Urothelium cell line (cell line): ENCODE data around the gene ZSWIM8.
"Not testable (repeated sequence)": the region's sequence is repeated elsewhere in the genome, so short reads cannot be mapped to it uniquely, and the experiment has no call there.

Experiments
- DNase-seq: peaks from one replicate; pipeline ENCODE4 v3.0.0; 2011; ENCODE audit warnings: low spot score, mixed read lengths
- FAIRE-seq: peaks from 2 replicates; lab custom pipeline; 2011; peaks lifted over from hg19 to GRCh38; lab: Jason Lieb, UNC

The ZSWIM8 gene

GRCh38 chr10:73796035-73796434 lies 10.6 kb downstream of the ZSWIM8 start:
- FAIRE-seq, DNase-seq: not testable (repeated sequence)

- DNase-seq = no peak
- no peak for FAIRE-seq
Observed at GRCh38 chr10:73796766-73797165, 11.4 kb downstream of the ZSWIM8 start.

GRCh38 chr10:73797324-73798025 lies 12.1 kb downstream of the ZSWIM8 start:
- FAIRE-seq = no peak
- no peak for DNase-seq

GRCh38 chr10:73798087-73798486 lies 12.7 kb downstream of the ZSWIM8 start:
- peak; percentile 61 for FAIRE-seq

DNA sequence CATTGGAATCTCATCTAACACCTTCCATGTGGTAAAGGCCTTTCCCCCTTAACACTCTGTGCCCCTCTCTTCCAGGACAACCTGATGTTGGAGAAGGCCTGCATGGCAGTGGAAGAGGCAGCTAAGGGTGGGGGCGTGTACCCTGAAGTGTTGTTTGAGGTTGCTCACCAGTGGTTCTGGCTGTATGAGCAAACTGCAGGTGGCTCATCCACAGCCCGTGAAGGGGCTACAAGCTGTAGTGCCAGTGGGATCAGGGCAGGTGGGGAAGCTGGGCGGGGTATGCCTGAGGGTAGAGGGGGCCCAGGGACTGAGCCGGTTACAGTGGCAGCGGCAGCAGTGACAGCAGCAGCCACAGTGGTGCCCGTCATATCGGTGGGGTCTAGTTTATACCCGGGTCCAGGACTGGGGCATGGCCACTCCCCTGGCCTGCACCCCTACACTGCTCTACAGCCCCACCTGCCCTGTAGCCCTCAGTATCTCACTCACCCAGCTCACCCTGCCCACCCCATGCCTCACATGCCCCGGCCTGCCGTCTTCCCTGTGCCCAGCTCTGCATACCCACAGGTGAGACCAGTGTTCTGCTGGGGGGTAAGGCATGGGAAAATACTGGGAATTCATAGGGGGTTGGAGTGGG lies 13.6 kb downstream of the ZSWIM8 start:
- DNase-seq (no peak), FAIRE-seq (peak; percentile 23)

More at GRCh38 chr10:73798087-73798486, 12.7 kb downstream of the ZSWIM8 start:
- DNase-seq = no peak

GRCh38 chr10:73799899-73800559 lies 14.6 kb downstream of the ZSWIM8 start:
- FAIRE-seq (no peak), DNase-seq (no peak)

GRCh38 chr10:73800560-73801252 lies 15.3 kb downstream of the ZSWIM8 start:
- no peak for DNase-seq
- FAIRE-seq = no peak

DNA sequence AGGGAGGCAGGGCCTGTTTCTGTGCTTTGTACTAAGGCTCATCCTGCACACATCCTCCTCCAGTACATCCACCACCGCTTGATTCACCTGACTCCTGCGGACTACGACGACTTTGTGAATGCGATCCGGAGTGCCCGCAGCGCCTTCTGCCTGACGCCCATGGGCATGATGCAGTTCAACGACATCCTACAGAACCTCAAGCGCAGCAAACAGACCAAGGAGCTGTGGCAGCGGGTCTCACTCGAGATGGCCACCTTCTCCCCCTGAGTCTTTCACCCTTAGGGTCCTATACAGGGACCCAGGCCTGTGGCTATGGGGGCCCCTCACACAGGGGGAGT lies 15.8 kb downstream of the ZSWIM8 start:
- DNase-seq (no peak), FAIRE-seq (no peak)

DNA sequence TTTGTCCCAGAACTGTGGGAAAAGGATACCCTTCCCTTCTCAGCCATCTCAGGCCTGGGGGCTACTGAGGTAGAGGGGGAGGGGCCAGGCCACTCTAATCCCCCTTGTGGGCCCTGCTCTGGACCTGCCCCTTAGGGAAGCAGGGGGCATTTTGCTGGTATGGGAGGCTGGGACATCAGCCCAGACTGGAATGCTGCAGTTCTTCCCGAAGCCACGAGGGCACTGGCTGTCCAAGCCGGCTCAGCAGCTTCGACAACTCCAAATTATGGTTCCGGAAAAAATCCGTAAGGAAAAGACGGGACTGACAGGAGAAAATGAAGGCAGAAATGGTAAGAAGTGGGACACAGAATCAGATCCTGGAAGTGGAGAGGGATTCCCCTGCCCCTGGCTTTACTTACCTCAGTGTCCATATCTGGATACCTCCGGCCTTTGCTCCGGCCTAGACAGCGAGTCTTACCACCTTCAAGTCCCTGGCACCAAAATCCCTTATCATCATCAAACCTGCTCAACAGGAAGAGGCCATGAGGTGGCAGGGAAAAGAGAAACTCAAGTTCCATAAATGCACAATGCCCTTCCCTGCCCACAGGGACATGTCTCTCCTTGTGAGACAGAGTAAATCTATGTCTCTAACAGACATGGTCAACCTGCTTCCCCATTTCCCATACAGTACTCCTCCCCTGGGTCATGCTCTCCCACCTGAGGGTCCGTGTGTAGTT lies 17.0 kb downstream of the ZSWIM8 start:
- no peak for DNase-seq
- no peak for FAIRE-seq

DNA sequence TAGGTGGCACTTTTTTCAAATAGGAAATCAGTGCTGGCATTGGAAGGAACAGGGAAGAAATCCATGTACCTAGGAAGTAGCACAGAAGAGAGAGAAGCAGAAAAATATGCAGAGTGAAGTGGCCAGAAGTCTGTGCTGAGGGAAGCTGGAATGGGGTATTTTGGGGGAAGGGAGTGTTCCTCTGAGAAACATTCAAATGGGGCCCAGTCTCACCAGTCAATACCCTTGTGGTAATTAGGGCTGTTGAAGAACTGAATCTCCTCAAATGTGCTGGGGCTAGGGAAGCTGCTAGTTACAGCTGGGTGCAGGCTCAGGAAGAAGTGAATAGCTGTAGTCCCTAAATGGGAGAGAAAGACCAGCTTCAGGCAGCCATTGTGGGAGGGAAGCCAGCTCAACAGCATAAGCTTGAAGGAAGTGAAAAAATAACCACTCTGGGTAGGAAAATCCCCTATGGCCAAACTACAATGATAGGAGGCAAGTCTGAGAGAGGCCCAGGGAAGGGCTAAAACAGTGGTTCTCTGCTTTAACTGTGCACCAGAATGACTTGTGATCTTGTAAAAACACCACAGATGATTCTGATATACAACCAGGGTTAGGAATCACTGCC lies 18.4 kb downstream of the ZSWIM8 start:
- FAIRE-seq = no peak
- DNase-seq = no peak

DNA sequence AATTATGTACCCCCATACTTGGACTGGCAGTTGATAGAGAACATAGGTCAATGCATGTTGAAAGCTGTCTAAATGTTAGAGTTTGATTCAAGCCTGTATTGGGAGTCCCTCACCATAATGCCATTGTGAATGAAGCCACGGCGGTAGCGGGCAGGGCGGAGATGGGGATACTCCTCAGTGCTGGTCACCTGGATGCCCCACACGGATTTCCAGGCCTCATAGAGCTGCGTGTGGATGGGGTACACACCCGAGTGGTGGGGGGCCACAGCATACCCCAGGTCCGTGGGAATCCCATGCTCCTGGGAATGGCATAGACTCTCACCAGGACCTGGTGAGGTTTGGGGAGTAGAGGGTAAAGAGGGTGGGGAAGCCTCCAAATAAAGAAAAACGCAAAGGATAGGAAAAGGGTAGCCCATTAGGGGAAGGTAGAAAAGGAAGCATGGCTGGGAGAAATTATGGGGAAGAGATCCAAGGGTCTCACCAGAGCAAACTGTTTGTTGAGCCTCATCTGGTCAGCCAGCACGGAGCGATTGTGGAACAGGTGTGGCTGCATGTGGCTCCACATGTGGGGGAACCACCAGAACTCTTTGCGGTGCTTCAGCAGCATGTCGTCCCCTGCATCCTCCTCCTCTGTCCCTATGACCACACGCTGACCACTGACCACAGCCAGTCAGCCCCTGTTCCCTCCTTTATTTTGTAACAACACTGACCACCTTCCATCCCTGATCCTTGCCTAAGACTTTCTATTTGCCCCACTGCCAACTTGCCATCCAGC lies 21.0 kb downstream of the ZSWIM8 start:
- FAIRE-seq (no peak), DNase-seq (no peak)

GRCh38 chr10:73807471-73807870 lies 22.1 kb downstream of the ZSWIM8 start:
- DNase-seq (no peak), FAIRE-seq (no peak)

- FAIRE-seq = no peak
- no peak for DNase-seq
Observed at GRCh38 chr10:73808021-73808815, 22.8 kb downstream of the ZSWIM8 start.

DNA sequence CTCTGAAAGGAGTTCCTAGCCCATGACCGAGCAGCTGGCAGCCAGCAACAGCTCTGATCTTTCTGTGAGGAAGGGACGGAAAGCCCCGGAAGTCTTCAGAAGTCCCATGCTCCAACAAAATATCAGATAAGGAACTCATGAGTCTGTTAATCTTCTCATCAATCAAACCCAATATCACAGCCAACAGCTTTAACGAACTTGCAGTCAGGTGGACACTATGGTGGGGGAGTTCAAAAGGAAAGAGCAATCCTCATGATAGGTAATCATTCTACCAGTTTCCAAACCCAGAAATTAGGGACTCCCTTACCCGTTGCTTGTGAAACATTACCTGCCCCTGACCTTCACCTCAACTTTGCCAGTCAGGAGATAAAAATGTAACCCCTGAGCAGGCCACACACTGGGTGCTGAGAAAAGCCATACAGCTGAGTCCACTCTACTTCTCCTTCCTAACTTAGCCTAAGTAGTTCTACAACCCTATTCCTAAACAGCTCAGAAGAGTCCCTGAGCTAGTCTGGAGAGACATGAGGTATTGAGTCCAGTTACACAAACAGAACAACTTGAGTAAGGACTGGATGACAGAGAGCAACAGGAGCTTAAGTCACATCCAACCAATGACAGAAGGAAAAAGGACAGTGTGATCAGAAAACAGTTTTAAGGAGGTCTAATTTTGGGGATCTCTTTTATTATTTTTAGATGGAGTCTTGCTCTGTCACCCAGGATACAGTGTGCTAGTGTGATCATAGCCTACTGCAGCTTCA lies 23.8 kb downstream of the ZSWIM8 start:
- DNase-seq = no peak
- FAIRE-seq = no peak

- DNase-seq = no peak
- FAIRE-seq = no peak
Observed at GRCh38 chr10:73810358-73810734, 24.9 kb downstream of the ZSWIM8 start.

GRCh38 chr10:73810735-73811465 lies 25.5 kb downstream of the ZSWIM8 start:
- no peak for FAIRE-seq
- peak; percentile 50 for DNase-seq

DNA sequence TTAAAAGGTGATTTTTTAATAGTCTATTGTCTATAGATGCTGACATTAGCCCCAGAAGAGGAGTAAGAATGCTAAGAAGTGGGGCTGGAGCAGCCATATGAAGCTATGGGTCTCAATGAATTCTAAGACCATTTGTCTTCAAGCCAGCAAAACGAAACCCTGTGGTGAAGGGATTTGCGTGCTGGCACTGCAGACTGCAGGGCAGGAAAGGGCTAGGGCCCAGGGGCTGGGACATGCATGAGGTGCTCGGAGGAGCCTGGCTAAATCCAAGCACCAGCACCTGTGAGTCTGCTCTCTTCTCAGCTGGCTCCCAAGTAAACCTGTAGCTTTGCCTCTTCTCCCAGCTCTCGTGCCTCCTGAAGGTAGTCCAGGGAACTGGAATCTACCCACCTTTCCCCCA lies 27.3 kb downstream of the ZSWIM8 start:
- DNase-seq (no peak), FAIRE-seq (no peak)

DNA sequence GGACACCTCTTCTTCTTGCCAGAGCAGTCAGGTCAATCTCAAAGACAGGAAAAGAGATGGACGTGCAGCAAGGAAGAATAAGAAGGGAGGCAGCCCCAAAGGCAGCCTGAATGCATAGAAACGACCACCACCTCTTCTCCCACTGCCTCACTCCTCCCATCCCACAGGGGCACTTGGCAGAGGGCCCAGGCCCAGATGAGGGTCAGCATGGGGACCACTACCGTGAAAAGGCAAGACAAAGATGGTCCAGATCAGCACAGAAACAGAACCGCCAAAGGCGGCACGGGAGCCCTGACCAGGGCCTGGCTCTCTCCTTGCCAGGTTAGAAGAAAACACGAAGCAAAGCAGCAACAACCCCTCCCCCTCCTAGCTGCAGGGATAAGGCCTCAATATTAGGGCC lies 27.9 kb downstream of the ZSWIM8 start:
- FAIRE-seq = no peak

More for the DNA sequence above, 27.9 kb downstream of the ZSWIM8 start:
- DNase-seq = no peak
